GM18951 (cell line): Measurements from ENCODE around the gene HELB.

Source experiments
- POLR2A ChIP-seq: IDR thresholded peaks from 4 replicates; pipeline ENCODE4 v1.6.1; 2011; ENCODE audit warnings: mild to moderate bottlenecking; ENCODE audit not compliant: insufficient read length, insufficient read depth; ENCODE audit errors: extremely low read depth
- in situ Hi-C: fragments of 300-500 bp; cut with MboI; formaldehyde crosslinking; loops from one replicate; pipeline ENCODE4 v1.12.0; 2022; ENCODE audit warnings: low sequenced_read_pairs, mixed read lengths, inconsistent platforms; ENCODE audit not compliant: unreplicated experiment

Gene HELB

DNA sequence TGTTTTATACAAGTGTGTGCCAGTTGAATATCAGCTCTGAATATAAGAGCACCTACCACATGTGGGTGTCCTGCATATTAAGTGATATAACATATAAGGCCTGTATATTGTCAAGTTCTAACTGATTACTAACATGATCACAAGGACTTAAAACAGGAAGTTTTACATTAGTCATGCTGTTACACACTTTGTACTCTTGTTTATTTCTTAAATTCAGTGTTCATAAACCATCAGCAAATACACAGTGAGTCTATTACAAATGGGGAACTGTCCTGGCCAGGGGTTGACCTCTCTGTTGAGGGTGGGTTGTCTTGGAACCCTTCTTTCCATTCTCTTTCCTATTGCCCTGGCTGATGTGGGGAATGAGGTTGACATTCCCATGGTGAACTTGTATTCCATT is 19.1 kb downstream of the HELB start:
- in situ Hi-C loops = no loop called here
- no peak for TF ChIP-seq POLR2A

DNA sequence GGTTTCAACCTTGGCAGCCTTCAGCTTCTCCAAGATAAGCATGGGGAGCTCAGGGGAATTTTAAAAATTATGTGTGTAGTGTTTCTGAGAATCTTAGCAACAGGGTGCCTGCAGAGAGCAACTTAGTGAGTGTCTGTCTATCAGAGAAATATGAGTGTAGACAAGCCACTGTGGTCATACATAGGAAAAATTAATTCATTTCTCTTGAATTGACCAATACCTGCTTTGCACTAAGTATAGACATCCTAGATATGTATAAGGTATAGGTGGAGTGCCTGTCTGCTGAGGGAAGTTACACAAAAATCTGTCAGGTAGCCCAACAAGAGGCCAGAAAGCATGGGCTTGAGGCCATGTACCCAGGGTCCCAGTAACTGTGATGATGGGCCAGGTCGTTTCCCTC is 20.7 kb downstream of the HELB start:
- TF ChIP-seq POLR2A = no peak
- in situ Hi-C loops = no loop called here

GRCh38 chr12:66329941-66330340 is 27.6 kb downstream of the HELB start:
- TF ChIP-seq POLR2A = no peak
- in situ Hi-C loops = no loop called here

DNA sequence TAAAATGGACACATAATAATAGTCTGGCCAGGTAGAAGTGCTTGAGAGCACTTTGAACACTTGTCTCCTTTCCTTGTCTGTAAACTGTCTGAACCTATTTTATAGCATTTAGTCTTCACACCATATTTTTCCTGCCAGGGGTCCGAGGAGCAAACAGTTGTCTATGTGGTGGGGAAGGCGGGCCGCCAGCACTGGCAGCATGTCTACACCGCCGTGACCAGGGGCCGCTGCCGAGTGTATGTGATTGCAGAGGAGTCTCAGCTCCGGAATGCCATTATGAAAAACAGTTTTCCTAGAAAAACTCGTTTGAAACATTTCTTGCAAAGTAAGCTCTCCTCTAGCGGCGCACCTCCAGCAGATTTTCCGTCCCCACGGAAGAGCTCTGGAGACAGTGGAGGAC is 28.7 kb downstream of the HELB start:
- in situ Hi-C loops = no loop called here
- TF ChIP-seq POLR2A = no peak

DNA sequence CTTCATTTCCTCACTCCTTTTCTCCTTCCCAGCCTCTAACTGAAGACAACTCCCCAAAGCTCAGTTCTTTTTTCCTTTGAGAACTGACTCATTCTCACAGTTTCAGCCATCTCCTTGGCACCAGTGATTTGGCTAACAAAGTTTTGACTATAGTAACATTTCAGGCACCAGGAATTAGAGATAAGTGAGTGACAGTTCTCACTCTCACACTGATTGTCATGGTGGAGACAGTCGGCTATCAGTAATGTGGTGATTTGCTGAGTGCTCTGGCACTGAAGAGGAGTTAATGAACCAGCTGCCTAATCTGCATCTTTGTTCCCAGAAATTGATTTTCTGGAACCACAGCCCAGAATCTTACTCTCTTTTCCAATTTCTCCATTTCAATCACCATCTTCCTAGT is 29.5 kb downstream of the HELB start:
- TF ChIP-seq POLR2A = no peak
- in situ Hi-C loops = no loop called here

DNA sequence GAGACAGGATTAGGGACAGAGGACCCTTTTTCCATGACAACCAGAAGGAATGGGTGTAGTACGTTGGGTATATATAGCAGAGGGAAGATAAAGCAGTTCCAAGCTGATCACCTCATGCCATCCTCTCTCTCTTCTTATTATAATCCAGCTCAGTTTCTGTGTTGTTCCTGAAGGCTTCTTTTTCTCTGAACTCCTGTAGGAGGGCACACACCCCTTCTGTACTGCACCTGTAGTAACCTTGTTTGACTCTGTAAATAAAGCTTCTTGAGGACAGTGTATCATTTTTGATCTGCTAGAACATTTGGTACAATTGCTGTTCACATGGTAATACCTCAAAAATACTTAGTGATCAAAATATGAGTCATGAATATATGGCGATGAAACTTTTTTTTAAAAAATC is 33.5 kb downstream of the HELB start:
- in situ Hi-C loops = no loop called here
- TF ChIP-seq POLR2A = no peak

DNA sequence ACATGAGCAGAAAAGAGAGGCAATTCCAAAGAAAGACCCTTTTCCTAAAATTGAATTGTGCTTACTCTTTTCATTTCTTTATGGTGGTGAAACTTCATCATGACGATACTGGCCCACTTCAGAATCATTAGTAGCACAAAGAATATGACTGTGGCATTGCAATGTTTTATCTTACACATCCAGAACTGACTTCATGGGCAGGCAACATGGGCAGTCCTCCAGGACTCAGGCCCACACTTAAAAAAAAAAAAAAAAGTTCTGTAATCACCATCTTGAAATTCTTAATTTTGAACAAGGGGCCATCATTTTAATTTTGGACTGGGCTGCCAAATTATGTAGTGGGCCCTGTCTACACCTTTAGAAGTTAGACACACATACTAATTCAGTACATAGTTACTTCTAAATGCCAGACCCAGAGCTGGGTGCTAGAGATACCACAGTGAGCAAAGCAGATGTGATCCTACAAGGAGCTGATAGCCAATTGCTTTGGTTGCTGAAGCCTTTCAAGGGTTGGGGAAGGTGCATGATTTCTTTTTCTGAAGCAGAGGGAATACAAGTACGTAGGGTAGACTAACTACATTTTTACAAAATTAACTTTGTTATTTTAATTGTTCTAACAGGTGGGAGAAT is 35.2 kb downstream of the HELB start:
- no peak for TF ChIP-seq POLR2A
- in situ Hi-C loops = no loop called here

GRCh38 chr12:66340131-66340530 is 37.8 kb downstream of the HELB start:
- in situ Hi-C loops = no loop called here
- no peak for TF ChIP-seq POLR2A

GRCh38 chr12:66341126-66341525 is 38.8 kb downstream of the HELB start:
- TF ChIP-seq POLR2A = no peak
- in situ Hi-C loops = no loop called here

DNA sequence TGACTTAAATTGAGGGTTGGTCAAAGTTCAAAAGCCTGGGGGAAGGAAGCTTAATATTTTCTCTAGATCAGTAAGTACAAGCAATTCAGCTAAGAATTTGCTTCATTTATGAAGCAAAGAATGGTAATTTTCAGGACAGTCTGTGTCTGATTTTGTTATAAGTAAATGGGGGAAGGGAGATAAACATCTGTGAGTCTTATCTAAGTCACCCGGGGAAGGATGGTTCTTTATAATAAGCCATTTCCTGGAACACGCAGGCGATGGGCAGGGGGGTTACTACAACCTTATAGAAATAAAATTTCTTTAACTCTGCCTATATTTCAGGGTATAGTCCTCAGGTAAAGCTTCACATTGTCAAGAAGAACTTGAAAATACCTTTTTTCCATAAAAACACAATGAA is 42.9 kb downstream of the HELB start:
- in situ Hi-C loops = no loop called here

DNA sequence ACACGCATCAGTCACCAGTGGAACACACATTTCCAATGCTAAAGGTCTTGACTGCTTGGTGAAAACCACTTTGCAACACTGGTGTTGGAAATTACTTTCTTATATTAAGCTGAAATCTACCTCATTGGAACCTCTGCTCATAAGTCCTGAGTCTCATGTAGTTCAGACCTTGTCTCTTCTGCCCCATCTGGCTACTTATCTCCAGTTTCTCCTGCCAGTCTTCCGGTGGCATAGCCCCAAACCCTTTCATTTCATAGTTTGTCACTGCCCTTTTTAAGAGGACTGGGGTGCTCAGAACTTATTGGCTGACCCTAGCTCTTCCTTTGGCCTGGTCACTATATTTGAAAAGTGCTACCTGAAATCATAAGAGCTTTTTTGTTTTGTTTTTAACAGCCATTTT is 43.7 kb downstream of the HELB start:
- no peak for TF ChIP-seq POLR2A
- in situ Hi-C loops = no loop called here

More for the DNA sequence above, 42.9 kb downstream of the HELB start:
- no peak for TF ChIP-seq POLR2A

DNA sequence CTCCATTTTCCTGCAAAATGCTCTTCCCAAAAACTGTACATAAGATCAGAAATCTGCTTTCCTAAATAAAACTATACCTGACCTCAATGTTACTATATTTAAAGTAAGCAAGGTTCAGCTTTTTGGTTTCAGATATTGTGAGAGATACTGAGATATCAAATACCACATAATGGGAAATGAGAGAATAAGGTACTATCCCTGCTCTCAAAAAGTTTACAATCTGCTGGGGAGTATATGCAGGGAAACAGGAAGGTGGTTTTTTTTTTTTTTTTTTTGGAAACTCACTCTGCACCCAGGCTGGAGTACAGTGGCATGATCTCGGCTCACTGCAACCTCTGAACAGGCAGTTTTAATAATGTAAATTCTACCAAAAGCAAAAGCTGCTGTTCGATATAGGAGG is 49.0 kb downstream of the HELB start:
- no peak for TF ChIP-seq POLR2A
- in situ Hi-C loops = no loop called here

DNA sequence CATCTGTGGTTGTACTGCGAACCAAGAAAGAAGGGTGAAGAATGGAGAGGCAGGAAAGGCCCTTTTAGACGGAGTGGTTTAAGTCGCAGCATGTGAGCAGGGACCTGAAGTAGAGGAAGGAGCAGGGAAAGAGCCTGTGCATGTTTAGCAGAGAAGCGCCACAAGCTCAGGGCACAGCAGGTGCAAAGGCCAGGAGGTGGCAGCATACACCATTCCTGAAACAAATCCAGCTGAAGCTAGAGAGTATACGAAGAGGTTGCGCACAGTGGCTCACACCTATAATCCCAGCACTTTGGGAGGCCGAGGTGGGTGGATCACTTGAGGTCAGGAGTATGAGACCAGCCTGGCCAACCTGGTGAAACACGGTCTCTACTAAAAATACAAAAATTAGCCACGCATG is 49.9 kb downstream of the HELB start:
- no peak for TF ChIP-seq POLR2A
- in situ Hi-C loops = no loop called here

- in situ Hi-C loops = no loop called here
- TF ChIP-seq POLR2A = no peak
Observed at GRCh38 chr12:66352899-66353298, 50.6 kb downstream of the HELB start.

GRCh38 chr12:66354291-66354690 is 52.0 kb downstream of the HELB start:
- TF ChIP-seq POLR2A = no peak
- in situ Hi-C loops = no loop called here
